Ishikawa (cell line): ENCODE measurements around the gene AGPAT1.

Experiments used
- CEBPB ChIP-seq: IDR thresholded peaks from 2 replicates; pipeline ENCODE4 v1.6.1; 2012
- CREB1 ChIP-seq: IDR thresholded peaks from 2 replicates; pipeline ENCODE4 v1.6.1; 2012; ENCODE audit warnings: low read depth
- EGR1 ChIP-seq: IDR thresholded peaks from 2 replicates; pipeline ENCODE4 v1.6.1; 2012
- EP300 ChIP-seq: IDR thresholded peaks from 2 replicates; pipeline ENCODE4 v1.6.1; 2012; ENCODE audit warnings: borderline replicate concordance
- FOXM1 ChIP-seq: IDR thresholded peaks from 2 replicates; pipeline ENCODE4 v1.6.1; 2012; ENCODE audit warnings: low read depth, borderline replicate concordance
- TAF1 ChIP-seq: IDR thresholded peaks from 2 replicates; pipeline ENCODE4 v1.6.1; 2012; ENCODE audit warnings: low read depth, mild to moderate bottlenecking
- TEAD4 ChIP-seq: IDR thresholded peaks from 2 replicates; pipeline ENCODE4 v1.6.1; 2012
- TF ChIP-seq, protein P1 (sequence below): IDR thresholded peaks from 2 replicates; pipeline ENCODE4 v1.6.1; 2012; ENCODE audit warnings: low read depth, mild to moderate bottlenecking
- TF ChIP-seq, protein P2 (sequence below): IDR thresholded peaks from 2 replicates; pipeline ENCODE4 v1.6.1; 2012

DNA sequence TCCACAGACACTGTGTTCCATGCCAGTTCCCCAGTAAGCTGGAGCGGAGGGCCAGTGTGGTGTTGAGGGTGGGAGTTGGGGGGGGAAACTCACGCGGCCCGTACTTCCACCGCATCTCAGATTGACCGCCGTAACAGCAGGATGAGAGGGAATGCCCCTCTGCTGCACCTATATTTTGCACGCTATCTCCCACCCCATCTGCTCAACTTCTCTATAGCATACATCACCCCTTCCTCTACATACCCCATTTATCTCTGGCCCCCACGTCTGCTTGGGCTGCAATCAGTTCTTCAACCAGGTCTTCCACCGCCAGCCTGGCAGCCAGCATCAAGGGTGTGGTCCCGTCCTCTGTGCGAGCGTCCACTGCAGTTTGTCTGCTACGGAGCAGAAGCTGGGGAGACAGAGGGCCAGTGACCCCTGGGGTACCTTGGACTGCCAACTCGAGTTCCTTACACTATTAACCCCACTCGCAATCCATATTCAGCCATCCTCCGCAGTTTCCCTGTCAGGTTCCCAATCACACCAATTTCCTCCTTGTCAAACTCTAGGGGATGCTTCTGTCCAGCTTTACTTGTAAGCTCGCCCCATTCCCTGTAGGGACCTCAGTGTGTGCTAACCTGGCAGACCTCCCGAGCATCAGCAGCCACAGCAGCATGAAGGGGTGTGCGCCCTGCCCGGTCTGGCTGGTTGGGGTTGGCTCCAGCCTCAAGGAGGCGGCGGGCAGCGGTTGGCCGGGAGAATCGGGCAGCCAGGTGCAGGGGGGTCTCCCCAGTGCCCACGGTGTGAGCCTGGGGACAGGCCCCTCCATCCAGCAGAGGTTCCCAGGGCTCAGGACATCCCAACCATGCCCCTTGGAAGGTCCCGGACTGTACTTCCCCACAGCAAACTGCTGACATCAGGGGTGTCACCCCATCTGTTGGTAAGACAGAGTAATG lies 21.1 kb upstream of the AGPAT1 start:
- TF ChIP-seq TEAD4 (no peak), CREB1 (no peak), TAF1 (no peak), EP300 (no peak), EGR1 (no peak), CEBPB (no peak), FOXM1 (no peak)
- TF ChIP-seq, protein P1, sequence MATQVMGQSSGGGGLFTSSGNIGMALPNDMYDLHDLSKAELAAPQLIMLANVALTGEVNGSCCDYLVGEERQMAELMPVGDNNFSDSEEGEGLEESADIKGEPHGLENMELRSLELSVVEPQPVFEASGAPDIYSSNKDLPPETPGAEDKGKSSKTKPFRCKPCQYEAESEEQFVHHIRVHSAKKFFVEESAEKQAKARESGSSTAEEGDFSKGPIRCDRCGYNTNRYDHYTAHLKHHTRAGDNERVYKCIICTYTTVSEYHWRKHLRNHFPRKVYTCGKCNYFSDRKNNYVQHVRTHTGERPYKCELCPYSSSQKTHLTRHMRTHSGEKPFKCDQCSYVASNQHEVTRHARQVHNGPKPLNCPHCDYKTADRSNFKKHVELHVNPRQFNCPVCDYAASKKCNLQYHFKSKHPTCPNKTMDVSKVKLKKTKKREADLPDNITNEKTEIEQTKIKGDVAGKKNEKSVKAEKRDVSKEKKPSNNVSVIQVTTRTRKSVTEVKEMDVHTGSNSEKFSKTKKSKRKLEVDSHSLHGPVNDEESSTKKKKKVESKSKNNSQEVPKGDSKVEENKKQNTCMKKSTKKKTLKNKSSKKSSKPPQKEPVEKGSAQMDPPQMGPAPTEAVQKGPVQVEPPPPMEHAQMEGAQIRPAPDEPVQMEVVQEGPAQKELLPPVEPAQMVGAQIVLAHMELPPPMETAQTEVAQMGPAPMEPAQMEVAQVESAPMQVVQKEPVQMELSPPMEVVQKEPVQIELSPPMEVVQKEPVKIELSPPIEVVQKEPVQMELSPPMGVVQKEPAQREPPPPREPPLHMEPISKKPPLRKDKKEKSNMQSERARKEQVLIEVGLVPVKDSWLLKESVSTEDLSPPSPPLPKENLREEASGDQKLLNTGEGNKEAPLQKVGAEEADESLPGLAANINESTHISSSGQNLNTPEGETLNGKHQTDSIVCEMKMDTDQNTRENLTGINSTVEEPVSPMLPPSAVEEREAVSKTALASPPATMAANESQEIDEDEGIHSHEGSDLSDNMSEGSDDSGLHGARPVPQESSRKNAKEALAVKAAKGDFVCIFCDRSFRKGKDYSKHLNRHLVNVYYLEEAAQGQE: no peak
- TF ChIP-seq, protein P2, sequence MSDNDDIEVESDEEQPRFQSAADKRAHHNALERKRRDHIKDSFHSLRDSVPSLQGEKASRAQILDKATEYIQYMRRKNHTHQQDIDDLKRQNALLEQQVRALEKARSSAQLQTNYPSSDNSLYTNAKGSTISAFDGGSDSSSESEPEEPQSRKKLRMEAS: no peak
